Caco-2 (cell line): ENCODE measurements around the gene MIOS. TPM values are rescaled to one million over a fixed set of nuclear protein-coding genes. Genes with fewer than 3 reads are reported as not detected.

Experiments
- BruUV-seq: library from RNA; stranded (reverse); fragments of 400-500 nt; replicated peaks from 2 replicates; lab custom pipeline; 2021; lab: Mats Ljungman, UMichigan
- CTCF ChIA-PET: fragments of 300-600 bp; sonication (Branson Sonifier 250); formaldehyde crosslinking; loops from one replicate; lab custom pipeline; 2022; ENCODE audit warnings: antibody characterized with exemption; lab: Charles Lee
- POLR2A ChIA-PET: fragments of 300-600 bp; sonication (Branson Sonifier 250); formaldehyde crosslinking; loops from one replicate; lab custom pipeline; 2022; ENCODE audit warnings: antibody characterized with exemption; lab: Charles Lee
- DNase-seq, 2 experiments: peaks; one replicate each; pipeline versions ENCODE4 v3.0.0 to v3.0.0-alpha.2; 2020 to 2022
- H3K27me3 ChIP-seq: replicated peaks from 2 replicates; pipeline ENCODE4 v1.6.0; 2011; ENCODE audit warnings: low read length; ENCODE audit not compliant: control insufficient read depth, insufficient read depth
- H3K36me3 ChIP-seq: 2 replicates; pipeline ENCODE4 v1.5.1; 2011; ENCODE audit warnings: low read length; ENCODE audit not compliant: control insufficient read depth, insufficient read depth
- H3K4me1 ChIP-seq: fragments of 250-450 bp; sonication (Bioruptor Pico); 2 replicates; pipeline ENCODE4 v1.5.1; 2020; ENCODE audit warnings: mild to moderate bottlenecking
- H3K4me3 ChIP-seq: 2 replicates; pipeline ENCODE4 v1.5.1; 2011; ENCODE audit warnings: low read depth, mild to moderate bottlenecking, control low read depth, low read length
- H3K9me3 ChIP-seq: fragments of 250-450 bp; sonication (Bioruptor Pico); 2 replicates; pipeline ENCODE4 v1.5.1; 2020; ENCODE audit warnings: mild to moderate bottlenecking, moderate library complexity
- H3K27ac Mint-ChIP-seq: one replicate; pipeline ENCODE4 v1.8.0; 2022; ENCODE audit warnings: mixed read lengths; ENCODE audit not compliant: unreplicated experiment
- H3K27me3 Mint-ChIP-seq: one replicate; pipeline ENCODE4 v1.8.0; 2022; ENCODE audit warnings: mixed read lengths; ENCODE audit not compliant: insufficient read depth, unreplicated experiment
- H3K36me3 Mint-ChIP-seq: one replicate; pipeline ENCODE4 v1.8.0; 2022; ENCODE audit warnings: mild to moderate bottlenecking, mixed read lengths; ENCODE audit not compliant: insufficient read depth, unreplicated experiment
- H3K4me1 Mint-ChIP-seq: one replicate; pipeline ENCODE4 v1.8.0; 2022; ENCODE audit warnings: low read depth, mixed read lengths; ENCODE audit not compliant: unreplicated experiment
- H3K4me3 Mint-ChIP-seq: one replicate; pipeline ENCODE4 v1.8.0; 2022; ENCODE audit warnings: mild to moderate bottlenecking, moderate library complexity, mixed read lengths; ENCODE audit not compliant: unreplicated experiment
- H3K9me3 Mint-ChIP-seq: one replicate; pipeline ENCODE4 v1.8.0; 2022; ENCODE audit warnings: mixed read lengths; ENCODE audit not compliant: unreplicated experiment
- intact Hi-C: fragments of 100-400 bp; cut with micrococcal nuclease; formaldehyde crosslinking; loops from one replicate; pipeline ENCODE4 v1.10.0; 2022; ENCODE audit not compliant: unreplicated experiment
- total RNA-seq: library from RNA; stranded (reverse); gene quantifications from 2 replicates; pipeline ENCODE4 v1.2.3, GENCODE V29; 2022
- TF ChIP-seq, protein P1 (sequence below), 2 experiments: fragments of 200-600 bp in 1 of 2; IDR thresholded peaks; 1 replicate in 1 of 2; 2 replicates in 1 of 2; pipeline versions ENCODE4 v1.5.1 to v1.8.0; 2011 to 2022; ENCODE audit warnings: antibody characterized with exemption in 1 of 2, control low read depth in 1 of 2, inconsistent platforms in 1 of 2, low read depth in 1 of 2, low read length in 1 of 2, mild to moderate bottlenecking in 1 of 2, moderate library complexity in 1 of 2; ENCODE audit not compliant: insufficient read depth in 1 of 2, severe bottlenecking in 1 of 2, unreplicated experiment in 1 of 2

The MIOS gene
- total RNA-seq, 1 experiment from 2014 or later = 37.3 TPM

DNA sequence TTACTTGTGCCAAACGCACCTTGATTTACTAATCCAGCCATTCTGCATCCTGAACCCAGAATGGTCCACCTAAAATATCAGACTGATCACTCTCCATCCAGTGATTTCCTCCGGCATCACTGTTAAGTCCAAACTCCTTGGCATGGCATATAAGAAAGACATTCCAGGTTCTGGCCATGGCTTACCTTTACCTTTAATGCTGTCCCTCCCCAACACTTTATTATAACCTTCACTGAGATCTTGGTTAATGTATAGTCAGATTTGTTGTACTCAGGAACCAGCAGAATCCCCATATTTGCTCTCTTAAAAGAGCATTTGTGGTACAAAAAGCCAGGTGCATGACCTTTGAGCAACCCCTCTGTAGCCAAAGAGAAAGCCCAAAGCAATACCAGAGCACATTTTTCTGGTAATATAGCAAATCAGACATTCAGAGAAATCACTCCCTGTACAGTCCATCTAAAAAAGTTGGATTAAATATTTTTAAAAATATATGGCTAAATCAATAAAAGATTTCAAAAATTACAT lies 84.1 kb downstream of the MIOS start:
- H3K4me3 Mint-ChIP-seq = peak overlapping the region; percentile 17

DNA sequence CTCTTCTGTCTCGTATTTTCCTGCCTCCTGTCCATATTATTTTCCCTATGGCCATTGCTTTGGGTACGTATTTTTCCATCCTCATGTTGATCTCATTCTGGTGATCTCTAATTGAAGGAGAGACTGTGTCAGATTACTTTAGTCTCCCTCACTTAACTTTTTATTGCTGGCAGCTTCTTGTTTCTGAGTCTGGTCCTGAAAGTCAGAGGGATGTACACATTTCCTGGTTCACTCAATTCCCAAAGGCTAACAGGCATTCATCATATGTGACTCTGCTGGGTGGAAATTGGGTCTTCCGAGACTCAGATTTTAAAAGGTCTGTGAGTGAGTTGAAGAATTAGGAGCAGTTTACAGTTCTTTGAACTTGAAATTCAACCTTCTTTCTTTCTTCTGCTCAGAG lies 84.8 kb downstream of the MIOS start:
- no peaks in the 10 kb centered on the region for H3K27me3 ChIP-seq
- no peak for DNase-seq
- no peaks in the 10 kb centered on the region; the same call in 1 of the 2 replicates for H3K36me3 ChIP-seq
- no peak overlapping the region for H3K4me3 ChIP-seq
- no peaks in the 10 kb centered on the region for H3K36me3 Mint-ChIP-seq
- no TSS peak for BruUV-seq
- H3K27ac Mint-ChIP-seq = peak overlapping the region; percentile 18
- H3K4me3 Mint-ChIP-seq = no peak overlapping the region
- no peaks in the 10 kb centered on the region for H3K9me3 ChIP-seq
- H3K27me3 Mint-ChIP-seq = no peaks in the 10 kb centered on the region
- ChIA-PET CTCF (interaction anchor here (0.7 kb wide), 1 partner anchor 384 kb away, joined by 3 read pairs; no protein-coding TSS in a partner anchor), POLR2A (no interaction called here)
- TF ChIP-seq, protein P1, sequence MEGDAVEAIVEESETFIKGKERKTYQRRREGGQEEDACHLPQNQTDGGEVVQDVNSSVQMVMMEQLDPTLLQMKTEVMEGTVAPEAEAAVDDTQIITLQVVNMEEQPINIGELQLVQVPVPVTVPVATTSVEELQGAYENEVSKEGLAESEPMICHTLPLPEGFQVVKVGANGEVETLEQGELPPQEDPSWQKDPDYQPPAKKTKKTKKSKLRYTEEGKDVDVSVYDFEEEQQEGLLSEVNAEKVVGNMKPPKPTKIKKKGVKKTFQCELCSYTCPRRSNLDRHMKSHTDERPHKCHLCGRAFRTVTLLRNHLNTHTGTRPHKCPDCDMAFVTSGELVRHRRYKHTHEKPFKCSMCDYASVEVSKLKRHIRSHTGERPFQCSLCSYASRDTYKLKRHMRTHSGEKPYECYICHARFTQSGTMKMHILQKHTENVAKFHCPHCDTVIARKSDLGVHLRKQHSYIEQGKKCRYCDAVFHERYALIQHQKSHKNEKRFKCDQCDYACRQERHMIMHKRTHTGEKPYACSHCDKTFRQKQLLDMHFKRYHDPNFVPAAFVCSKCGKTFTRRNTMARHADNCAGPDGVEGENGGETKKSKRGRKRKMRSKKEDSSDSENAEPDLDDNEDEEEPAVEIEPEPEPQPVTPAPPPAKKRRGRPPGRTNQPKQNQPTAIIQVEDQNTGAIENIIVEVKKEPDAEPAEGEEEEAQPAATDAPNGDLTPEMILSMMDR (IDR thresholded peaks at IDR 0.05; ENCODE audit: insufficient read depth in 1 of 2, low read depth in 1 of 2, low read length in 1 of 2, severe bottlenecking in 1 of 2, unreplicated experiment in 1 of 2) = no peak
- intact Hi-C loops = no loop called here
- no peaks in the 10 kb centered on the region for H3K9me3 Mint-ChIP-seq
- H3K4me1 Mint-ChIP-seq = peaks cover 29% of the 10 kb centered on the region
- H3K4me1 ChIP-seq = peaks cover 5% of the 10 kb centered on the region

More for the DNA sequence above, 84.1 kb downstream of the MIOS start:
- Mint-ChIP-seq H3K27me3 (no peaks in the 10 kb centered on the region), H3K4me1 (peaks cover 29% of the 10 kb centered on the region), H3K27ac (peak overlapping the region; percentile 18), H3K9me3 (no peaks in the 10 kb centered on the region), H3K36me3 (no peaks in the 10 kb centered on the region)
- no peak for DNase-seq
- intact Hi-C loops = no loop called here
- Histone ChIP-seq H3K4me1 (peaks cover 5% of the 10 kb centered on the region), H3K4me3 (no peak overlapping the region), H3K36me3 (no peaks in the 10 kb centered on the region; the same call in 1 of the 2 replicates), H3K27me3 (no peaks in the 10 kb centered on the region), H3K9me3 (no peaks in the 10 kb centered on the region)
- TF ChIP-seq, protein P1 (IDR thresholded peaks at IDR 0.05; ENCODE audit: insufficient read depth in 1 of 2, low read depth in 1 of 2, low read length in 1 of 2, severe bottlenecking in 1 of 2, unreplicated experiment in 1 of 2) = no peak
- ChIA-PET POLR2A (no interaction called here), CTCF (no interaction called here)
- BruUV-seq = no TSS peak

DNA sequence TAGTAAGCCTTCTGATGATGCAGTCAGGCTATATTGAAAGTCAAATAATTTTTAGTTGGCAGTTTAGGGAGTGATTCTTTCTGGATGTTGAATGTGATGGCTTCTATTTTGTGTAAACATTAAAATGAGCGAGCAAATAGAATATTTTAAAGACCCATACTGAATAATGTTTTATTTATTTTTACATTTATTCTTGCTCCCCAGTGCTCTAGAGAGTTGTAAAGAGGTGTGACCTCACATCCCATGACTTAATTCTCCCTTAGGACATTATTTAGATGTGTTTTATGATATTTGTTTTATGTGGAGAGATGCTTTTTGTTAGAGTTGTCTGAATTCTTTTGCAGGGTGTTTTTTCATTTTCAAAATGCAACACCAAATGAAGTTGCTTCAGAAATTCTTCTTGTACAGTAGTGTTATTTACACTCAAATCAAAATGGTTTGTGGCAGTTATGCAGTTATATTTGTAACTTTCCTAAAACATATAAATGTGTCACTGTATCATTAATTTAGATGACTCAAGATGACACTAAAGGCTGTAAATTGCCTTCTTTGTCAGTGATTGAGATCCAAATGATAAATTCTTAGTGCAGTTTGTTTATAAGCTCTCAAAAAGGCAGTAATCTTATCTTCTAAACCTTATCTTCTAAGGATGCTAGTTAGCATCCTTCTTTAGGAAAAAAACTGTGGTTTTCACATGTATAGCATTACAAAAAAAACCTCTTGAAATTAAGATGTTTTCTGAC lies 86.3 kb downstream of the MIOS start:
- no peaks in the 10 kb centered on the region; the same call in 1 of the 2 replicates for H3K36me3 ChIP-seq
- intact Hi-C loops = no loop called here
- H3K4me3 Mint-ChIP-seq = no peak overlapping the region
- no peak for DNase-seq
- H3K9me3 ChIP-seq = no peaks in the 10 kb centered on the region
- peaks cover 5% of the 10 kb centered on the region for H3K4me1 ChIP-seq
- TF ChIP-seq, protein P1 (IDR thresholded peaks at IDR 0.05; ENCODE audit: insufficient read depth in 1 of 2, low read depth in 1 of 2, low read length in 1 of 2, severe bottlenecking in 1 of 2, unreplicated experiment in 1 of 2) = no peak
- BruUV-seq = no TSS peak
- H3K36me3 Mint-ChIP-seq = no peaks in the 10 kb centered on the region
- ChIA-PET CTCF (no interaction called here), POLR2A (no interaction called here)
- H3K9me3 Mint-ChIP-seq = no peaks in the 10 kb centered on the region
- H3K27me3 Mint-ChIP-seq = no peaks in the 10 kb centered on the region
- H3K27me3 ChIP-seq = no peaks in the 10 kb centered on the region
- H3K4me1 Mint-ChIP-seq = peaks cover 29% of the 10 kb centered on the region
- H3K4me3 ChIP-seq = no peak overlapping the region
- H3K27ac Mint-ChIP-seq = no peak overlapping the region
